GM08714 (cell line): ENCODE measurements around the gene PBX2.

Experiments used
- H3K4me3 ChIP-seq: fragments of 200-500 bp; sonication (Bioruptor generic); 2 replicates; pipeline ENCODE4 v1.5.1; 2014; ENCODE audit warnings: mild to moderate bottlenecking, low read length, inconsistent platforms
- ZNF274 ChIP-seq: IDR thresholded peaks from 2 replicates; pipeline ENCODE4 v1.6.1; 2012; ENCODE audit warnings: mild to moderate bottlenecking, low read depth, low read length

PBX2 gene

DNA sequence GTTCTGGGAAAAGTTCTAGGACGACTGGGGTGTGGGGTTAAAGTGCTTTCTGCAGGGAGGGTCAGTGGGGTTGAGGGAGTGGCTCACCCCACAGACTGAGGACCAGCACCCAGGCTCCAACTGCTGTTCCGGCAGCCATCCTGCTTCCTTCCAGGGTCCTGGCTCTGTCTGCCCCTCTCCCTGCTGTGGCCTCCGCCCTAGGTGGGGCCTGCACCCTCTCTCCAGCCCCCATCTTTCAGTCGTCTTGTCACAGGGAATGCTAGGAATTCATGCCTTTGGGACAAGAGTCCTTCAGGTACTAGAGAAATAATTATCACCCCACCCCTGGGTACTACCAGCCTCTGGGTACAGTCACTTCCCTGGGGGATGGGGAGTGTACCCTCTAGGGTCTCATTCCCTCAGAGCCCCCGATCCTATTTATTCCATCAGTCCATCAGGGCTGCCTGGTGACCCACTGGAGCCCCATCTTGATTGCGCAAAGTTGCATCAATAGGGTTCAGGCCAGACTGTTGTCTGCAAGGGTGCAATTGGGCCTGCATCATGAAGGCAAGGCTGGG, 5.8 kb downstream of the PBX2 start, which contains the start of gene AGER:
Gene AGER, minus strand, starts transcription at position 170 of the 557 bp plus-strand sequence. Its CDS starts 31 bp downstream, at position 139.
- TF ChIP-seq ZNF274 = no peak
- no peak within 1 kb of the TSS for H3K4me3 ChIP-seq

DNA sequence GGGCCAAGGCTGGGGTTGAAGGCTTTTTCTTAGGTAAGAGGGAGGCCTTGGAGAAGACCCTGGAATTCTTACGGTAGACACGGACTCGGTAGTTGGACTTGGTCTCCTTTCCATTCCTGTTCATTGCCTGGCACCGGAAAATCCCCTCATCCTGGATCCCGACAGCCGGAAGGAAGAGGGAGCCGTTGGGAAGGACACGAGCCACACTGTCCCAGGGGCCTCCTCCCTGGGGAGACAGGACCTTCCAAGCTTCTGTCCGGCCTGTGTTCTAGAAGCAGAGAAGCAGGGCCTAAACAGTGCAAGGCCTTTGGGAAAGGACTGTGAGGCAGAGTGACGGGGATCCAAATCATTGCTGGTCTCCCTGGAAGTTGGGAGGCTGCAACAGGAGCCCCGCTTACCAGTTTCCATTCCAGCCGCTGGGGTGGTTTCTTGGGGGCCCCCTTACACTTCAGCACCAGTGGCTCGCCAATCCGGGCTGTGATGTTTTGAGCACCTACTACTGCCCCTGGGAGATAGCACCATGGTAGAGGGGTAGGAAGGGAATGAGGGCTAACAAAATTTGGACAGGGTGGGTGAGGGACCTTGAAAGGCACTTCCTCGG, 6.4 kb downstream of the PBX2 start:
- no peak for TF ChIP-seq ZNF274
- no peak overlapping the region for H3K4me3 ChIP-seq

DNA sequence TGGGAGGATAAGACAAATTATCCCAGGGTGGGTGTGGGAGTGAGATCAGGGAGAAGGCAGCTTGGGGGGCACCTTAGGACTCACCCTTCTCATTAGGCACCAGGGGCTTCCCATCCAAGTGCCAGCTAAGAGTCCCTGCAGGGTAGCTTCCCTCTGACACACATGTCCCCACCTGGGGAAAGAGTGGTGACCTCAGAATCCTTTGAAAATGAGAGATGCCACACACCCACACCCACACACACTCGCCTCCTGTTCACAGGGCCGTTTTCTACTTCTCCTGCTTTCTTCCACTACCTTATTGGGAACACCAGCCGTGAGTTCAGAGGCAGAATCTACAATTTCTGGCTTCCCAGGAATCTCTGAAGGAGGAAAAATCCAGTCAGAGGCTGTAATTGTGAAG, 7.0 kb downstream of the PBX2 start:
- H3K4me3 ChIP-seq = no peak overlapping the region
- TF ChIP-seq ZNF274 = no peak

DNA sequence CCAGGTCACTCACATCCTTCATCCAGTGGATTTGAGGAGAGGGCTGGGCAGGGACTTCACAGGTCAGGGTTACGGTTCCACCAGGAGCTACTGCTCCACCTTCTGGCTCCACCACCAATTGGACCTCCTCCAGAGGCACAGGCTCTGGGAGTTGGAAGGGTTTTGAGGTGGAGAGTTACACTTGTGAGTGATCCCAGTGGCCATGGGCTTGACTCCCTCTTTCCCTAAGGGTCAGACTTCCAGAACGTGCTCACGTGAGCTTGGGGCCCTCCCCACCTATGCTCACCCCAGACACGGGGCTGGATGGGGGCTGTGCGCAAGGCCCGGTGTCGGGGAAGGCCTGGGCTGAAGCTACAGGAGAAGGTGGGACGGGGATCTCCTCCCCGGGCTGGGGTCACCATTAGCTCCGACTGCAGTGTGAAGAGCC, 7.4 kb downstream of the PBX2 start:
- no peak for TF ChIP-seq ZNF274
- H3K4me3 ChIP-seq = no peak overlapping the region

DNA sequence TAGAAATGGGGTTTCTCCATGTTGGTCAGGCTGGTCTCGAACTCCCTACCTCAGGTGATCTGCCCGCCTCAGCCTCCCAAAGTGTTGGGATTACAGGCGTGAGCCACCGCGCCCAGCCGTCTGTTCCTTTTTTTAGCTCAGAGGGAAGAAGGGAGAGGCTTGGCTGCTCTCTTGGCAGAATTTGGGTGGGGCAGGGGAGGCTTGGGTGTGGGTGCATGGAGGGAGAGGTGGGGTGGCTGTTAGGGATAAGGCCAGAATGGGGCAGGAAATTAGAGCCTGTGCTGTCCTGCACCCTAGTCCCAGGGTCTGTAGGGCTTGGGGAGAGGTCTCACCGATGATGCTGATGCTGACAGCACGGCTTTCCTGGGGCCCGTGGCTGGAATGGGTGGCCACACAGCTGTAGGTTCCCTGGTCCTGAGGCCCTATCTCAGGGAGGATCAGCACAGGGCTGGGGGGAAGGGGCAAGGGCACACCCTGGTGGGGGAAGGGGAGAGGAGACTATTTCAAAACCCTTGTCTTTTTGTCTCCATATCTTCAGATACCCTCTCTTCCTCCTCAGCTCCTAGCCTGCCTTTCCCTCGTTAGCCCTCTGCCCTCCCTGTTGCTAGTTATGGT, 8.0 kb downstream of the PBX2 start:
- no peak overlapping the region for H3K4me3 ChIP-seq
- no peak for TF ChIP-seq ZNF274

DNA sequence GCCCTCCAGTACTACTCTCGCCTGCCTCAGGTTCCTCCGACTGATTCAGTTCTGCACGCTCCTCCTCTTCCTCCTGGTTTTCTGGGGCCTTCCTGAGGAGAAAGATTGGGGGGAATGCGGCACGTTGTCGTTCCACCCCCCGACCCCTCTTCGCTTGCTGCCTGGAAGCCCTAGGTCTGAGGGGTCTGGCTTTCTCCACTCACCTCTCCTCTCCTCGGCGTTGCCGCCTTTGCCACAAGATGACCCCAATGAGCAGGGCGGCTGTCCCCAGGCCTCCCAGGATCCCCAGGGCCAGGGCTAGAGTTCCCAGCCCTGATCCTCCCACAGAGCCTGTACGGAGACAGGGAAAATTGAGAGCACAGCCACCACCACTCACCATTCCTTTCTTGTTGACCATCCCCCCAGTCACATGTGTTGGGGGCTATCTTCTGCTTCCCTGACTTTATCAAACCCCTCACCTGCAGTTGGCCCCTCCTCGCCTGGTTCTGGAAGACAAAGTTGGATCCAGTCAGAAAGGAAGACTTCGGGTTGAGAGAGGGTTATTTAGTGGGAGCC, 8.8 kb downstream of the PBX2 start:
- H3K4me3 ChIP-seq = no peak overlapping the region
- TF ChIP-seq ZNF274 = no peak

DNA sequence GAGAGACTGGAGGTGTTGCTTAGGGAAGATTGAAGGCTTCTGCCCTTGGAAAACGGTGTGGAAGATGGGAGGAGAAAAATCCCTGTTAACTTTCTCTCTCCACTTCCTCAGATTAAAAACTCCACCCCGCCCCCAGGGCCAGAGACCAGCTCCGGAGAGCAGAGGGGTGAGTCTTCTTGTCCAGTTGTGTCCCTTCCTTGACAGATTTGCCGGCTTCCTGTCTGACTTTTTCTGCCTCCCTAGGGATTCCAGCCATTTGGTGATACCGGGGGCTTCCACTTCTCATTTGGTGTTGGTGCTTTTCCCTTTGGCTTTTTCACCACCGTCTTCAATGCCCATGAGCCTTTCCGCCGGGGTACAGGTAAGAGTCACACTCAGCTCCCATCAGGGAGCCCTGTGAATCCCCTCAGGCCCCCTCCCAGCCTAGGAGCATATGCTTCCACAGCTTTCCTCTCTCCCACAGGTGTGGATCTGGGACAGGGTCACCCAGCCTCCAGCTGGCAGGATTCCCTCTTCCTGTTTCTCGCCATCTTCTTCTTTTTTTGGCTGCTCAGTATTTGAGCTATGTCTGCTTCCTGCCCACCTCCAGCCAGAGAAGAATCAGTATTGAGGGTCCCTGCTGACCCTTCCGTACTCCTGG, 10.1 kb downstream of the PBX2 start:
- no peak overlapping the region; the same call in 1 of the 2 replicates for H3K4me3 ChIP-seq
- no peak for TF ChIP-seq ZNF274

DNA sequence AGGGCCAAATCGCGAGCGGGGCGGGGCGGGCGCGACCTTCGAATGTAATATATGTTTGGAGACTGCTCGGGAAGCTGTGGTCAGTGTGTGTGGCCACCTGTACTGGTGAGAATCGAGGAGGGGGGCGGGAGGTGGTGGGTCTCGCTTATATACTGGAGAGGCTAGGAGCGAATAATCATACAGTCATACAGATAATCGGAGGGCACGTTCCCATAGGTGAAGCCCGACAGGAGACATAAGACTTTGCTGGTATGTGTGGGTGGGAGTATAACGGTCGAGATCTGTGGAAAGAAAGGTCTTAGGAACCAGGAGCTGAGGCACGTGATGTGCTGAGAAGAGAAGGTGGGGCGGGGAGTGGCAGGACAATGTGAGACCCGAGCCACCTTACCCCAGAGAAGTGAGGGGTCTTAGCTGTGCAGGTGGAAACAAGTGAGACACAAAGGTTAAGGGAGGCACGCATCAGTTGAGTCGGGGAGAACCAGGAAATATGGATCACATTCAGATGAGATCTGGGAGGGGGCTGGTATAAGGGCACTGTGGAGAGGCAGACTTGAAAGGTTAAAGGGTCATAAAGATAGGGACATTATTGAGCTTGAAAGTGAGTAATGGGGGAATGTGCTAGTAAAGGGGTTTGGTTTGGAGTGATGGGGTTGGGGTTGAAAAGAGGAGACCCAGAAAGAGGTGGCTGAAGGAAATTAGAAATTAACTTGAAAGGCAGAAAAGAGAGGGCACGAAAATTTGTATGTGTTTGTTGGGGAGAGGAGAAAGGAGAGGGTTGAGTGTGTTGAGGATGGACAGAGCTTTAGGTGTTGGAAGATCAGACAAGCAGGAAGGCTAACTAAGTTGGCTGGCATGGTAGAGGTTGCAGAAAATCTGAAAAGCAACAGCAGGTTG, 11.2 kb downstream of the PBX2 start:
- peak overlapping the region; percentile 92 for H3K4me3 ChIP-seq
- no peak for TF ChIP-seq ZNF274

DNA sequence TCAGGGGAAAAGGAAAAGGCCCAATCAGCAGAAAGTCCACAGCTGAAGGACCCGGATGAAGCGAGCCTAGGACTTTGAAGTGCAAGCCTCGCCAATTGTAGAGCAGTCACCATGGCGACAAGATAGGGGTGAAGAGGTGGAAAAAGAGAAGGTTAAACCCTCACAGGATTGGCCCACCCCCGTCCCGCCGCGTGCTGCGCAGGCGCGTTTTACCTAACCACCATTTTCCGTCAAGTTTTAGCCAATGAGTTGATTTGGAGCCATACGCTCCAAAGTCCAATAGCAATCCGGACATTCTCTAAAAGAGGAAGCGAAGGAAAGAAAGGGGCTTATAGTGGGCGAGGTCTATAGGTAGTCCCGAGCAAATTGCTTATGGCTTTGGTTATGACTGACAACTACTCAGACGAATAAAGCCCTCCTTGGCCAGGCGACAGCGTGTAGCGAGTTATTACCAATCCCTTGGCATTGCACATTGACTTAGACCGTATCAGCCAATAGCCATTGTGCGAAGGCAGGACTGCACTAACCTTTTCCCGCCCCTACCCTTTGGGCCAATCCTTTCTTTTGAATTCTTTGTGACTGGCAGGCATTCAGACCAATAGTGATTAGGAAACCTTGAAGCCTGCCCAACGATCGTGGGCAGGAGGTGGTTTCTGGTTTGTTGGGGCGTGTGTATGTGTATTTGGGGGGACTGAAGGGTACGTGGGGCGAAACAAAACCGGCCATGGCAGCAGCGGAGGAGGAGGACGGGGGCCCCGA, 12.0 kb downstream of the PBX2 start, which contains the start of gene RNF5:
Gene RNF5, plus strand, starts transcription at position 618 of the 759 bp plus-strand sequence. Its CDS starts 107 bp downstream, at position 725.
- TF ChIP-seq ZNF274 = no peak
- H3K4me3 ChIP-seq = peak within 1 kb of the TSS; percentile 92

DNA sequence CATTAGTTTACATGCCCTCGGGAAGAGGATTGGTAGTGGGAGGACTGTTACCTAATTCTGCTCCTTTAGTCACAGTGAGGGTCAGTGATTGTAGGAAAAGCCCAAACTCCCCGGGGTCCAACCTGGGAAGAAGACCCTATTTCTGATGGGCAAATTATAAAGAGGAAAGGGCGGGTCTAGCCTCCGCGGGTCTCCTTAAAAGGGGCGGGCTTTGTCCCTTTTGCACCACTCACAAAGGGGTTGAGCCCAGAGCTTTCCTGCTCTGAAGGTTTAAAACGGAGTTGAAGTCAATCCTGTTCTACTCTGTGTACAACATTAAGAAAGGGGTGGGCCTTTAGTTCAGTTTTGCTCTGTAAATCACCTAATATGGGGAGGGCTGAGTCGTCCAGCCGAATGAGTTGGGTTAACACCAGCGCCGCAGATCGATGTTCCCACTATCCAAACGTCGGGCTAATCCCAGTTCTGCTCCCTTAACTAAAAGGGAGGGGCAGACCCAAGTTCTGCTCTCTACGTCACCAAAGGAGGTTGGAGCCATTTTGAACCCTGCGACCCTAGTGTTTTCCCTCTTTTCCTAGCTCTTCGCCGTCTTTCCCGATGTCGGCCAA, 12.7 kb downstream of the PBX2 start:
- H3K4me3 ChIP-seq = peak overlapping the region; percentile 80
- TF ChIP-seq ZNF274 = no peak

DNA sequence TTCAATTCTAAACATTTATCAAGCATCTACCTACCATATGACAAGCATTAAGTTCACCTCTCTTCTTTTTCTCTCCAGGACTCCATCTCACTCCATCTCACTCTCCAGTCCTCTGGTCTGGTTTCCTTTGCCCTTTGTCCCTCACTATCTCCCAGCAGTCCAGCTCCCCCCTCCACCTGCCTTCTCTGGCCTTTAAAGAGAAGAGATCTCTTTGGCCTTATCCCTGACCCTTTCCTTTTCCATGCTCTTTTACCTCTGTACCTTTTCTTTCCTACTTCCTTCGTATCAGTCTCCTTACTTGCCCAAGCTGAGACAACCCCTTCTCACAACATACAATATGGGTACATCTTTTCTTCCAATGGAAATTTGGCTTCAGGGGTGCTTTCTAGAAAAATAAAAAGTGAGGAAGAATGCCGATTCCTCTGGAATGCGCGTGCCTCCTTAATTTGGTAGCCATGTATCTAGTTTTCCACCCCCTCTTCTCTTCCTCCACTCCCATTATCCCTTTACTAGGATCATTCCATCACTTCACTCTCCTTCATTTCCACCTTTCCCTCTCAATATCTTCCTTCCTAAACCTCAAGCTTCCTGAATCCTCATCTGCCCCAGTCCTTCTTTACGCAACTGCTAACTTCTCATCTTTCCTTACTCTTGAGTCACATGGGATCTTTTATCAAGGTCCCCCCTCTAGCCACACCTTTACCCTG, 13.4 kb downstream of the PBX2 start:
- no peak for TF ChIP-seq ZNF274
- H3K4me3 ChIP-seq = peak overlapping the region; percentile 80

DNA sequence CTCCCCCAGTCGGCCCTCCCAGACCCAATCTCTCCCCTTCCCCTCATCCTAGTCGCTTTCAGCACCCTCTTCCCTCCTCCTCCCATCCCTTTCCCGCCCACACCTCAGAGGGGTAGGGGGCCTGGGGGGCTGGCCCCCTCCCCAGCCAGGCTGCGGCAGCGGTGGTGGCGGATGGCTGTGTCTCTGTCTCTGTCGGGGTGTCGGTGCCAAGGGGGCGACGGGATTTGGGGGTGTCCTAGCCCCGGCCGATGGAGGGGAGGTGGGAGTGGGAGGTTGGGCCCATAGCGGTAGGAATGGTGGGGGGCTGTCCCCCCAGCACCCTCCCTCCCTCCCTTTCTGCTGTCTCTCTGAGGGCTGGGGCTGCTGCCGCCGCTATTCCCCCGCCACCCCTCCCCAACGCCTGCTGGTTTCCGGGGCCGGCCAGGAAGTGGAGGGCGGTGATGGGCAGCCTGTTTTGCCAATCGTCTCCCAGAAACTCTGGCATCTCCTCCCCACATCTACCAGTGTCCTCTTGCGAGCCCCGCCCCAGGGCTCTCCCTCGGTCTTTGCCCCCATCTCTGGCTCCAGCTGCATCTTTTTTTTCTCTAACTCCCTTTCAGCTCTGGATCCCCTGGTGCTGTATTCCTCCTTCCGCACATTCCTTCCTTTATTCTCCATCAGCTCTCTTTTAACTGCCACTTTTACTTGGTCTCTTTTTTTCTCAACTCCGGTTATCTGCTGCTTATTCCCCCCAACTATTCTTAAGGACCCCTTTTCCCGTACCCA, 14.1 kb downstream of the PBX2 start, which contains the start of gene AGPAT1:
Gene AGPAT1, minus strand, starts transcription at position 374 of the 765 bp plus-strand sequence. CDS start 4,588 bp downstream, outside the sequence.
- TF ChIP-seq ZNF274 = no peak
- peak within 1 kb of the TSS; percentile 81 for H3K4me3 ChIP-seq
